Keratinocyte (primary cell): Measurements from ENCODE around the gene CDCP1.

Source experiments
- EZH2 ChIP-seq: IDR thresholded peaks from one replicate; pipeline ENCODE4 v1.6.1; 2012; ENCODE audit warnings: inconsistent platforms, mild to moderate bottlenecking, low read length, moderate library complexity
- TF ChIP-seq, protein P1 (sequence below), 3 experiments: IDR thresholded peaks in 1 of 3; conservative IDR thresholded peaks in 1 of 3; optimal IDR thresholded peaks in 1 of 3; 2 replicates in 2 of 3; 3 replicates in 1 of 3; pipeline versions ENCODE3 to v1.5.1; 2011; ENCODE audit warnings: low read length in 3 of 3, mild to moderate bottlenecking in 3 of 3, moderate library complexity in 2 of 3, control low read depth in 1 of 3, inconsistent platforms in 1 of 3; ENCODE audit not compliant: insufficient read depth in 2 of 3; ENCODE audit errors: extremely low read depth in 1 of 3

GRCh38 chr3:45194791-45195190, 48.6 kb upstream of the CDCP1 start:
- TF ChIP-seq, protein P1, sequence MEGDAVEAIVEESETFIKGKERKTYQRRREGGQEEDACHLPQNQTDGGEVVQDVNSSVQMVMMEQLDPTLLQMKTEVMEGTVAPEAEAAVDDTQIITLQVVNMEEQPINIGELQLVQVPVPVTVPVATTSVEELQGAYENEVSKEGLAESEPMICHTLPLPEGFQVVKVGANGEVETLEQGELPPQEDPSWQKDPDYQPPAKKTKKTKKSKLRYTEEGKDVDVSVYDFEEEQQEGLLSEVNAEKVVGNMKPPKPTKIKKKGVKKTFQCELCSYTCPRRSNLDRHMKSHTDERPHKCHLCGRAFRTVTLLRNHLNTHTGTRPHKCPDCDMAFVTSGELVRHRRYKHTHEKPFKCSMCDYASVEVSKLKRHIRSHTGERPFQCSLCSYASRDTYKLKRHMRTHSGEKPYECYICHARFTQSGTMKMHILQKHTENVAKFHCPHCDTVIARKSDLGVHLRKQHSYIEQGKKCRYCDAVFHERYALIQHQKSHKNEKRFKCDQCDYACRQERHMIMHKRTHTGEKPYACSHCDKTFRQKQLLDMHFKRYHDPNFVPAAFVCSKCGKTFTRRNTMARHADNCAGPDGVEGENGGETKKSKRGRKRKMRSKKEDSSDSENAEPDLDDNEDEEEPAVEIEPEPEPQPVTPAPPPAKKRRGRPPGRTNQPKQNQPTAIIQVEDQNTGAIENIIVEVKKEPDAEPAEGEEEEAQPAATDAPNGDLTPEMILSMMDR (optimal IDR thresholded peaks at IDR 0.05 in 1 of 3, IDR thresholded peaks at IDR 0.05 in 1 of 3, conservative IDR thresholded peaks at IDR 0.05 in 1 of 3; ENCODE audit: extremely low read depth in 1 of 3, insufficient read depth in 2 of 3, low read length in 3 of 3): no peak
- no peak for TF ChIP-seq EZH2
